ENCODE measurements around the gene SHD.
A peak's percentile ranks its signal among the peaks of the same experiment; 100 is the strongest.

The SHD gene

GRCh38 chr19:4256563-4256962 is 22.5 kb upstream of the SHD start:
- no peak for ATAC-seq
- no peak for TF ChIP-seq OSR1 (CRISPR knock-in tag; IDR thresholded peaks at IDR 0.05)
- TF ChIP-seq ZFP30 (CRISPR knock-in tag; IDR thresholded peaks at IDR 0.05), result no peak
- TF ChIP-seq TCF4 (CRISPR knock-in tag; IDR thresholded peaks at IDR 0.05; ENCODE audit: borderline replicate concordance), result no peak
- TF ChIP-seq RARB (CRISPR knock-in tag; IDR thresholded peaks at IDR 0.05), result no peak
- no peak for TF ChIP-seq SNAI2 (CRISPR knock-in tag; IDR thresholded peaks at IDR 0.05)
- peak; percentile 96 for TF ChIP-seq ZNF565 (CRISPR knock-in tag; conservative IDR thresholded peaks at IDR 0.05; ENCODE audit: low read depth)

- ATAC-seq, result no peak
- no peak for TF ChIP-seq PATZ1 (CRISPR knock-in tag; IDR thresholded peaks at IDR 0.05; ENCODE audit: borderline replicate concordance)
- TF ChIP-seq ARNTL (CRISPR knock-in tag; IDR thresholded peaks at IDR 0.05; ENCODE audit: borderline replicate concordance, low read depth), result no peak
- TF ChIP-seq TOX (CRISPR knock-in tag; IDR thresholded peaks at IDR 0.05; ENCODE audit: borderline replicate concordance), result no peak
- TF ChIP-seq TCF4 (CRISPR knock-in tag; IDR thresholded peaks at IDR 0.05; ENCODE audit: borderline replicate concordance), result no peak
- no peak for TF ChIP-seq ZC3H10 (CRISPR knock-in tag; IDR thresholded peaks at IDR 0.05)
- TF ChIP-seq ZNF8 (CRISPR knock-in tag; IDR thresholded peaks at IDR 0.05), result no peak
- TF ChIP-seq ZFP3 (CRISPR knock-in tag; IDR thresholded peaks at IDR 0.05), result no peak
- TF ChIP-seq ESRRG (CRISPR knock-in tag; IDR thresholded peaks at IDR 0.05), result no peak
- TF ChIP-seq BACH2 (CRISPR knock-in tag; IDR thresholded peaks at IDR 0.05; ENCODE audit: borderline replicate concordance), result no peak
- no peak for TF ChIP-seq GLIS3 (CRISPR knock-in tag; IDR thresholded peaks at IDR 0.05)
These were observed 22.0 kb upstream of the SHD start for GRCh38 chr19:4257025-4257424.

- ATAC-seq, result no peak
- TF ChIP-seq CSDC2 (CRISPR knock-in tag; IDR thresholded peaks at IDR 0.05) (no peak), CSRNP3 (CRISPR knock-in tag; IDR thresholded peaks at IDR 0.05) (no peak), PATZ1 (CRISPR knock-in tag; IDR thresholded peaks at IDR 0.05; ENCODE audit: borderline replicate concordance) (no peak), ZC3H10 (CRISPR knock-in tag; IDR thresholded peaks at IDR 0.05) (no peak), ZFP30 (CRISPR knock-in tag; IDR thresholded peaks at IDR 0.05) (no peak), TCF4 (CRISPR knock-in tag; IDR thresholded peaks at IDR 0.05; ENCODE audit: borderline replicate concordance) (no peak), PPARA (CRISPR knock-in tag; IDR thresholded peaks at IDR 0.05; ENCODE audit: borderline replicate concordance) (no peak), BACH2 (CRISPR knock-in tag; IDR thresholded peaks at IDR 0.05; ENCODE audit: borderline replicate concordance) (no peak)
These were observed 20.9 kb upstream of the SHD start for GRCh38 chr19:4258181-4258580.

- TF ChIP-seq ISL1 (CRISPR knock-in tag; IDR thresholded peaks at IDR 0.05), result no peak
- TF ChIP-seq ZFP3 (CRISPR knock-in tag; IDR thresholded peaks at IDR 0.05), result peak; percentile 95
- no peak for ATAC-seq
These were observed 18.4 kb upstream of the SHD start for GRCh38 chr19:4260613-4261191.

DNA sequence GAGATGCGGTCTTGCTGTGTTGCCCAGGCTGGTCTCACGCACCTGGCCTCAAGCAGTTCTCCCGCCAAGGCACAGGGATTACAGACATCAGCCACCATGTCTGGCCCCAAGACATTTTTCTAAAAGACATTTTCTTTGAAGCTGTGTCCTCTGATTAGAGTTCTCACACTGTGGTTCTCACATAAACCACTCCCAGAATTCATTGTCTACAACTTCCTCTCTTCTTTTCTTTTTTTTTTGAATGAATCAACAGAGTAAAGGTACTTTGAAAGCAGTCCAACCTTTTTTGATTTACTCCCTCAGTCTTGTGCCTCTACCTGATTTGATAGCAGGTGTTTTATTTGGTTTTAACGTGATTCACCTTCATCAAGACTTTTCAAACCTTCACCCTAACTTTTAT is 14.3 kb upstream of the SHD start:
- no peak for ATAC-seq
- no peak for TF ChIP-seq CREB5 (CRISPR knock-in tag; IDR thresholded peaks at IDR 0.05; ENCODE audit: low read depth)
- TF ChIP-seq POU6F1 (CRISPR knock-in tag; IDR thresholded peaks at IDR 0.05; ENCODE audit: borderline replicate concordance, low read depth), result no peak
- no peak for TF ChIP-seq GLIS3 (CRISPR knock-in tag; IDR thresholded peaks at IDR 0.05)
- TF ChIP-seq ZNF565 (CRISPR knock-in tag; conservative IDR thresholded peaks at IDR 0.05; ENCODE audit: low read depth), result no peak
- TF ChIP-seq, protein P1, sequence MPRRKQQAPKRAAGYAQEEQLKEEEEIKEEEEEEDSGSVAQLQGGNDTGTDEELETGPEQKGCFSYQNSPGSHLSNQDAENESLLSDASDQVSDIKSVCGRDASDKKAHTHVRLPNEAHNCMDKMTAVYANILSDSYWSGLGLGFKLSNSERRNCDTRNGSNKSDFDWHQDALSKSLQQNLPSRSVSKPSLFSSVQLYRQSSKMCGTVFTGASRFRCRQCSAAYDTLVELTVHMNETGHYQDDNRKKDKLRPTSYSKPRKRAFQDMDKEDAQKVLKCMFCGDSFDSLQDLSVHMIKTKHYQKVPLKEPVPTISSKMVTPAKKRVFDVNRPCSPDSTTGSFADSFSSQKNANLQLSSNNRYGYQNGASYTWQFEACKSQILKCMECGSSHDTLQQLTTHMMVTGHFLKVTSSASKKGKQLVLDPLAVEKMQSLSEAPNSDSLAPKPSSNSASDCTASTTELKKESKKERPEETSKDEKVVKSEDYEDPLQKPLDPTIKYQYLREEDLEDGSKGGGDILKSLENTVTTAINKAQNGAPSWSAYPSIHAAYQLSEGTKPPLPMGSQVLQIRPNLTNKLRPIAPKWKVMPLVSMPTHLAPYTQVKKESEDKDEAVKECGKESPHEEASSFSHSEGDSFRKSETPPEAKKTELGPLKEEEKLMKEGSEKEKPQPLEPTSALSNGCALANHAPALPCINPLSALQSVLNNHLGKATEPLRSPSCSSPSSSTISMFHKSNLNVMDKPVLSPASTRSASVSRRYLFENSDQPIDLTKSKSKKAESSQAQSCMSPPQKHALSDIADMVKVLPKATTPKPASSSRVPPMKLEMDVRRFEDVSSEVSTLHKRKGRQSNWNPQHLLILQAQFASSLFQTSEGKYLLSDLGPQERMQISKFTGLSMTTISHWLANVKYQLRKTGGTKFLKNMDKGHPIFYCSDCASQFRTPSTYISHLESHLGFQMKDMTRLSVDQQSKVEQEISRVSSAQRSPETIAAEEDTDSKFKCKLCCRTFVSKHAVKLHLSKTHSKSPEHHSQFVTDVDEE (CRISPR knock-in tag; IDR thresholded peaks at IDR 0.05), result no peak
- no peak for TF ChIP-seq OSR1 (CRISPR knock-in tag; IDR thresholded peaks at IDR 0.05)
- TF ChIP-seq ISL1 (CRISPR knock-in tag; IDR thresholded peaks at IDR 0.05), result no peak
- TF ChIP-seq BACH2 (CRISPR knock-in tag; IDR thresholded peaks at IDR 0.05; ENCODE audit: borderline replicate concordance), result no peak
